IPS-11a (cell line): ENCODE data around the gene RPA3.
"Not testable (repeated sequence)": the region's sequence is repeated elsewhere in the genome, so short reads cannot be mapped to it uniquely, and the experiment has no call there.

ENCODE experiments used
- H3K4me3 ChIP-seq: one replicate; pipeline ENCODE4 v1.5.1; 2013; ENCODE audit warnings: low read depth, low read length, control low read depth

RPA3 gene

DNA sequence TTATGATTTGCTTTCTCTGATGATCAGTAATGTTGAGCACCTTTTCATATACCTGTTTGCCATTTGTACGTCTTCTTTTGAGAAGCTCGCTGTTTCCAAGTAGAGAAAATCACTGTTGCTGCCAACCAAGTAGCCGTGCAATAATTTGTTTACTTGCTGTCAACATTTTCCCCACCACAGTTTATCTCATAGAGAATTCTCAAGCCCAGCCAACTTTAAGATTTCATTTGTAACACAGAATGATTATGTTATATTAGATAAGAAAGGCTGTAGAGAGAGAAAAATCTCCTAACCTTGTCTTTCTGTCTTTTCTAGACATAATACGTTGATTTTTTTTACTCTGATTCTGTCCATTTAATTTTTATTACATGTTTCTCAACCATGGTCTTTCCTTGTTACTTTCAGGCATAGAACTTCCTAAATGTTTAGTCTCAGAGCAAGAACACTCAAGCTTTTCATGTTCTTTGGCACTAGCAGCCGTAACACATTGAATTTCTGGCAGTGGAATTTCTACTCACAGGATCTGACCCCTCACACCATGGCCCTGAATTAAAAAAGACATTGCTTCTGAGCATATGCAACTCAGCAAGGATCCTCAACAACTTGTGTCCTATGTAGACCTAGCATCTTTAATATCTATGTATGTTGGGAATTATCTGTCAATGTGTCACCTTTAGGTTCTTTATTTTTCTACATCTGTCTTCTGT lies 23.1 kb downstream of the RPA3 start:
- H3K4me3 ChIP-seq = no peak overlapping the region

- H3K4me3 ChIP-seq = no peak overlapping the region
Measured at GRCh38 chr7:7694542-7694941, 23.9 kb downstream of the RPA3 start.

GRCh38 chr7:7693881-7694280 lies 24.5 kb downstream of the RPA3 start:
- H3K4me3 ChIP-seq = no peak overlapping the region

- H3K4me3 ChIP-seq = no peak overlapping the region
Measured at GRCh38 chr7:7688956-7689355, 29.5 kb downstream of the RPA3 start.

DNA sequence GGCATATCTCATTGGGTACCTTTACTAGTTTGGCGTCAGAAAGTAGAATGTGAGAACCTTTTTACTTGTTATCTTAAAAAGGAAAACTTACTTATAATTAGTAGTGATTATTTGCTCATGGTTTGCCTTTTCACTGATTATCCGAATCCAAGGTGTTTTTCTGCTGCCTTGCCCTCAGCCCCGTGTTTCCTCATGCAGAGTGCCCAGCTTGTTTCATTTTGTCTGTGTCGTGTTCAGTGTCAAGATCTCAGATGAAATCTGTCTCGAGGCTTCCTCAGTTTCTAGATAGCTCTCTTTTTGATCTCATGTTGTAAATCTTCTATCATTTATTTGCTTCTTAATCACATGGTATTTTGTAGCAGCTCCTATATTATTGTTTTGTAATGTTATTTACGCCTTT lies 30.1 kb downstream of the RPA3 start:
- H3K4me3 ChIP-seq = no peak overlapping the region

DNA sequence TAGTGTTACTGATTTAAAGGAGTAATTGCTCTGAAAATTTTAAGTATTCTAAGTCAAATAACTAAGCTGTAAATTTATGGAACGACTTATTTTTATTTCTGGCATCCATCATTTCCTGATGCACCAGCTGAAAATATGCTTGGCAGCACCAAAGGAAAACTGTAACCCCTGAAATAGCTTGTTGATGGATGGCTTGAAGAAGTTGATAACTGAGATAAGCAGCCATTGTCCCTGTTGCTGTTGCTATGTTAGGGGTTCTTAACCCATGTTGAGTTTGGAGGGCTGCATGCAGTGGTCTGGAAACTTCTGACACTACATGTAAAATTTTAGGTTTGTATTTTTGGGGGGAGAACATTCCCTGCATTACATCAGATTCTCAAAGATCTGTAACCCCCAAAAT lies 30.6 kb downstream of the RPA3 start:
- H3K4me3 ChIP-seq = no peak overlapping the region

GRCh38 chr7:7686811-7687508 lies 31.4 kb downstream of the RPA3 start:
- no peak overlapping the region for H3K4me3 ChIP-seq

DNA sequence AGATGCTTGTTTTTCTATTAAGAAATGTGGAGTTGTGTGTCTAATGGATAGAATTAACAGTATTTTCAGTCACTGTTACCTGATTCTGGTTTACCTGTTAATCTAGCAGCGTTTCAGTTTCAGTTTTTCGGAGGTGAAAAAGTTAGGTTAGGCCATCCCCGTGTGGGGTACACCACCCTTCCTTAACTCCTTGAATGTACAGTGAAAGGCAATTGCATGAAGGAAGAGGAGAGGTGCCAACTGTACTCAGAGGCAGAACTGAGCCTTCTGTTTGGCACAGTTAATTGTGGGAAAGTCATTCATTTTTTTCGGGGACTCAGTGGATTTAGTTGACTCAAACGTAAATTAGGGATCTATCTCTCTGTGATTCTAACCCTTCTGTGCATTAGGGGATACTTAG lies 35.5 kb downstream of the RPA3 start:
- no peak overlapping the region for H3K4me3 ChIP-seq

GRCh38 chr7:7681936-7682329 lies 36.5 kb downstream of the RPA3 start:
- no peak overlapping the region for H3K4me3 ChIP-seq

DNA sequence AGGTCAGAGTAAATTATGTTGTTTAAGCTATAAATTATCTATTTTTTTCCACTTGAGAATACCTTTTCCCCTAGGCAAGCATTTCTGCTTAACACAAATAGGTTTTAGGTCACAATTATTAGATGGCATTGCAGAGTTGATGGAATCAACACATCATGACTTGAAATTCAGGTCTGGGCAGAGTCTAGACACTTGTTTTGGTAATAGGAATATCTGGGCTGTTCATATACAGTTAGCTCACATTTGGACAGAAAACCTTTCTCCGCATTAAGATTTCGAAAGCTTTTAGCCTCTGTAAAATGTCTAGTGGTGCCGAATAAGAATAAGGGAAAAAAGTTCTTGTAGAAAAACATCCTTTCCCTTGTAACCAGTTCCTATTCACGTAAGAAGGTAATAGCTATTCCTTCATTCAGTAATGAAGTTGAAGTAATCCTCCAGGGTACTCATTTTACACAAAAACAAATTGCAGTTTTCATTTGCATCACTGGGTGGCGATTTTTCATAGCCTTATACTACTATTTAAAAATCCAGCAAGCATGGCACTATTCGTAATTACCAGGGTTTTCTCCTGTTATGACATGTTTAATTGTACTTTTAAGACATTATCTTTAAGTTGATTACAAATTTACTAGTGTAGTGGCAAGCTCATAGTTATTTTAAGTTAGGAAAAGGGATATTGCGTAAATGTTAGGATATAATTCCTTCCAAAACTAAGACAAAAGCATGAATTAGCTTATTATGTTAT lies 37.0 kb downstream of the RPA3 start:
- no peak overlapping the region for H3K4me3 ChIP-seq

DNA sequence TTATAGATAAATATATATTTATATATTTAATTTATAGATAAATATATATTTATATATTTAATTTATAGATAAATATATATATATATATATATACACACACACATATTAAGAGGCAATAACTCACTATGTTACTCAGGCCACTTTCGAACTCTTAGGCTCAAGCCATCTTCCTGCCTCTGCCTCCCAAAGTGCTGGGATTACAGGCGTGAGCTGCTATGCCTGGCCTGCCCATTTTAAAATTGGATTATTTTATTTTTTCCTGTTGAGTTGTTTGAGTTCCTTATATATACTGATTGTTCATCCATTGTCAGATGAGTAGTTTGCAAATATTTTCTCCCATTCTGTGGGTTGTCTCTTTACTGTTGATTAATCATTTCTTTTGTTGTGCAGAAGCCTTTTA lies 38.8 kb downstream of the RPA3 start:
- H3K4me3 ChIP-seq = not testable (repeated sequence)

DNA sequence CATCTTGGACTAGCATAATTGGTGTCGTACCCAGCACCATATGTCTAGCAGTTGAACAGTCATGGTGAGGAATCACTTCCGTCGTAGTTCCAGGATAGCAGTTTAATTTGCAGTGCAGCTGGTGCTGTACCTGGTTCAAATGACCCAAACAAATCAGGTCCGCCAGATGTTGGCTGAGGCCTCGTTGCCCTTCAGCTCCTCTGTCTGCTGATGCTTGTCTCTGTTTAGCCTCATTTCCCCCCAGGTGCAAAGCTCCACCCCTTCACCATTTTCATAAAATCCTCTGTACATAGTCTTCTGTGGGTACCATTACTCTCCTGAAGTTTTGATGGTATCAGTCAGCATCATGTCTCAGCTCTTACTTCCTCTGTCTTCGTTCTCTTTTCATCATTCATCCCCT lies 42.7 kb downstream of the RPA3 start:
- H3K4me3 ChIP-seq = no peak overlapping the region

- no peak overlapping the region for H3K4me3 ChIP-seq
Measured at GRCh38 chr7:7673240-7673550, 45.2 kb downstream of the RPA3 start.

DNA sequence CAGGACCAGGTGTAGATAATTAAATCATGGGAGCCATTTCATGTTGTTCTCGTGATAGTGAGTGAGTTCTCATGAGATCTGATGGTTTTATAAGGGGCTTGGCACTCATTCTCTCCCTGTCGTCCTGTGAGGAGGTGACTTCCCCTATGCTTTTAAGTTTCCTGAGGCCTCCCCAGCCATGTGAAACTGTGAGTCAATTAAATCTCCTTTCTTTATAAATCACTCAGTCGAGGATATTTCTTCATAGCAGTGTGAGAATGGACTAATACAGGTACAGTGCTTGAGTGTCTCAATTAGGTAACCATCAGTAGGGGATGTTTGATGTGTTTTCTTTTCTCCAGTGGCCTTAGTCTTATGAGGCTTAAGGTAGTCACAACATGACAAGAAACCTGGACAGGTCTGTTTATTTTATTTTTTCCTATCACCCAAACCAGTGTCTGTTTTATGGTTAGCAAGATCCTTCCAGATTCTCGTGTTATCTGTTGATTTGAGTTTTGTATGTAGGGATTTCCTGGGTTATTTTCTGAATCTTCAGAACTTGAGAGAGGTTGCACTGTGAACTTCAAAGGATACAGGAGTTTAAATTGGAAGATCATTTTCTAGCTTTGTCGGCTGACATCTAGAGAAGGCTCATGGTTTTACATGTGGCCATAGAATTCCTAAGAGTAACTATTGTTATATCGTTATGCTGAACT lies 45.7 kb downstream of the RPA3 start:
- no peak overlapping the region for H3K4me3 ChIP-seq

GRCh38 chr7:7671361-7671760 lies 47.0 kb downstream of the RPA3 start:
- no peak overlapping the region for H3K4me3 ChIP-seq

DNA sequence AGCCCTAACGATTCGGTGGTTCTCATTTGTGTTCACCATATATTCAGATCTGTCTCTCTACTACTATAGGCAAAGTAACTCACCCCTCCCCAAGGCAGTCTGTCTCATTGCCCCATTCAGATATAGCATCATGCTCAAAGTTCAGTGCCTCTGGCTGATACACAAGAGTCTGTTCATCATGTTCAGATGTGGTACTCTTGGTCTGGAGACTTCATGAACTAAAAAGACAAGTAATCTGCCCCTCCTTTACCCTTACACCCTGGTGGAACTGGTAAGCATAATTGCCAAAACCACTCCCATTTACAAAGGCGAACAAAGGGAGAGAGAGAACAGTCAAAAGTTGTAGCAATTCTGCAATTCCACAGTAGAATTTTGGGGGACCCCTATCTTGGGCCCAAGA lies 47.9 kb downstream of the RPA3 start:
- no peak overlapping the region for H3K4me3 ChIP-seq

DNA sequence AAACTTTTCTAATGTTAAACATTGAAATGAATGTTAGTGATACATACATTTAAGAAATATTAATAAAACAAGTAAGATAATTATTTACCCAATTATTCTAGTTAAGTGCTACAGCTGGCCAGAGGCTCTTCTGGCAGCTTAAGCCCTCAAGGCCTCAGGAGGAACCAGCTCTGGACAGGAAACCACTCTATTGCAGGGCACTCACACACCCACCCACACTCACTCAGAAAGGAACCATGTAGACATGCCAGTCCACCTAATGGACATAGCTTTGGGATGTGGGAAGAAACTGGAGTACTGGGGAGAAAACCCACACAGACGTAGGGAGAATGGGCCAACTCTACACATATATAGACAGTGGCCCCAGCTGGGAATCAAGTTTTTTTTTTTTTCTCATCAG lies 49.7 kb downstream of the RPA3 start:
- H3K4me3 ChIP-seq = no peak overlapping the region

- H3K4me3 ChIP-seq = no peak overlapping the region
Measured at GRCh38 chr7:7667187-7667586, 51.2 kb downstream of the RPA3 start.

- H3K4me3 ChIP-seq = no peak overlapping the region
Measured at GRCh38 chr7:7665031-7665430, 53.4 kb downstream of the RPA3 start.

DNA sequence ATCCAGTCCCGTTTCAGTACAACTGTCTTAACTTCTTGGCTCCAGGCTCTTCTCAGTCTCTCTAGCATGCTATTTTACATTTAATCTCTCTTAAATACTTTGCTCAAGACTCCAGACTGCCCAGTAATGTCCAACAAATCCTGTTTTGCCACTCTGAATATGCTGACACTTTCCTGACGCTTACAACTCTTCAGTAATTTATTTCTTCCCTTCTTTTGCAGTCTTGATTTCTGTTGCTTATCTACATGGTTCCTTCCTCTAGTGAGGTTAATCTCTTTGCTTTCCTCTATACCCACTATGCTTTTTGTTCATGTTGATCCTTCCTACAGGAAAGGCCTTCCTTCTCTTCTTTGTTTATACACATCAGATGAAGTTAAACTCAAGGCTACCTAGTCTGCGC lies 54.1 kb downstream of the RPA3 start:
- H3K4me3 ChIP-seq = no peak overlapping the region

DNA sequence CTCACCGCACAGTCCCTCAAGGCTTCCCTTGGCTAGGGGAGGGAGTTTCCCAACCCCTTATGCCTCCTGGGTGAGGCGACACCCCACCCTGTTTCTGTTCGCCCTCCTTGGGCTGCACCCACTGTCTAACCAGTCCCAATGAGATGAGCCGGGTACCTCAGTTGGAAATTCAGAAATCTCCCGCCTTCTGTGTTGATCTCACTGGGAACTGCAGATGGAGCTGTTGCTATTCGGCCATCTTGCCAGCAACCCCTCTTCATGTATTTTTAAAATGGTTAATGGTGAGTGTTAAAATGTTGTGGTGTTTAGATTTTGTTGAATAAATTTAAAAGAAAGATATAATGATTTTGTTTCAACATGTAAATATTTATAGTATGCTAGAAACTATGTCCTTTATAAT lies 55.9 kb downstream of the RPA3 start:
- no peak overlapping the region for H3K4me3 ChIP-seq

DNA sequence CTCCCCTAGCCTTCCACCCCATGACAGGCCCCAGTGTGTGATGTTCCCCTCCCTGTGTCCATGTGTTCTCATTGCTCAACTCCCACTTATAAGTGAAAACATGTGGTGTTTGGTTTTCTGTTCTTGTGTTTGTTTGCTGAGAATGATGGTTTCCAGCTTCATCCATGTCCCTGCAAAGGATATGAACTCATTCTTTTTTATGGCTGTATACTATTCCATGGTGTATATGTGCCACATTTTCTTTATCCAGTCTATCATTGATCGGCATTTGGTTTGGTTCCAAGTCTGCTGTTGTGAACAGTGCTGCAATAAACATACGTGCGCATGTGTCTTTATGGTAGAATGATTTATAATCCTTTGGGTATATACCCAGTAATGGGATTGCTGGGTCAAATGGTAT lies 61.9 kb downstream of the RPA3 start:
- H3K4me3 ChIP-seq = not testable (repeated sequence)
